PC-9 (cell line): ENCODE results near the gene WDR37. TPM values are rescaled to one million over a fixed set of nuclear protein-coding genes. Genes with fewer than 3 reads are reported as not detected.

Source experiments
- BruUV-seq: library from RNA; stranded (reverse); fragments of 400-500 nt; replicated peaks from 2 replicates; lab custom pipeline; 2021; lab: Mats Ljungman, UMichigan
- CTCF ChIA-PET: fragments of 300-600 bp; sonication (Branson Sonifier 250); formaldehyde crosslinking; loops from one replicate; lab custom pipeline; 2022; ENCODE audit warnings: antibody characterized with exemption; lab: Charles Lee
- POLR2A ChIA-PET: fragments of 300-600 bp; sonication (Branson Sonifier 250); formaldehyde crosslinking; loops from one replicate; lab custom pipeline; 2022; ENCODE audit warnings: antibody characterized with exemption; ENCODE audit not compliant: unreplicated experiment; lab: Charles Lee
- DNase-seq, 2 experiments: peaks; one replicate each; pipeline versions ENCODE4 v3.0.0 to v3.0.0-alpha.2; 2015 to 2022; ENCODE audit warnings: mixed read lengths in 1 of 2
- H2AFZ ChIP-seq: fragments of 200-600 bp; sonication (generic); 2 replicates; pipeline ENCODE4 v1.8.1; 2017; ENCODE audit warnings: antibody characterized with exemption
- H3F3A ChIP-seq: fragments of 200-600 bp; sonication (generic); 2 replicates; pipeline ENCODE4 v1.8.1; 2017; ENCODE audit warnings: antibody characterized with exemption, mild to moderate bottlenecking, low read depth; ENCODE audit not compliant: insufficient read depth
- H3K27ac ChIP-seq: fragments of 200-600 bp; sonication (generic); 2 replicates; pipeline ENCODE4 v1.6.1; 2016; ENCODE audit warnings: mixed run types
- H3K27me3 ChIP-seq: fragments of 200-600 bp; sonication (generic); 2 replicates; pipeline ENCODE4 v1.6.1; 2016; ENCODE audit warnings: low read depth, mixed run types; ENCODE audit not compliant: insufficient read depth
- H3K36me3 ChIP-seq: fragments of 200-600 bp; sonication (generic); 2 replicates; pipeline ENCODE4 v1.6.1; 2016; ENCODE audit warnings: low read depth, mixed run types
- H3K4me1 ChIP-seq: fragments of 200-600 bp; sonication (generic); replicated peaks from 2 replicates; pipeline ENCODE4 v1.6.1; 2016; ENCODE audit warnings: mixed run types; ENCODE audit not compliant: insufficient read depth
- H3K4me2 ChIP-seq: fragments of 200-600 bp; sonication (generic); 2 replicates; pipeline ENCODE4 v1.6.1; 2017; ENCODE audit warnings: mixed run types
- H3K4me3 ChIP-seq: fragments of 200-600 bp; sonication (generic); 2 replicates; pipeline ENCODE4 v1.6.1; 2016; ENCODE audit warnings: mixed run types
- H3K79me2 ChIP-seq: fragments of 200-600 bp; sonication (generic); 2 replicates; pipeline ENCODE4 v1.6.1; 2017; ENCODE audit warnings: low read depth, mixed run types
- H3K9me2 ChIP-seq: fragments of 200-600 bp; sonication (generic); 2 replicates; pipeline ENCODE4 v1.8.1; 2017; ENCODE audit warnings: mild to moderate bottlenecking; ENCODE audit not compliant: insufficient read depth
- H3K9me3 ChIP-seq: fragments of 200-600 bp; sonication (generic); 2 replicates; pipeline ENCODE4 v1.8.1; 2016; ENCODE audit warnings: low read depth; ENCODE audit not compliant: insufficient read depth
- H4K20me1 ChIP-seq: fragments of 200-600 bp; sonication (generic); 2 replicates; pipeline ENCODE4 v1.8.1; 2017; ENCODE audit not compliant: insufficient read depth
- CTCF ChIP-seq: fragments of 200-600 bp; sonication (generic); conservative IDR thresholded peaks from 2 replicates; pipeline ENCODE4 v1.6.1; 2017; ENCODE audit warnings: mixed run types, antibody characterized with exemption, mild to moderate bottlenecking, moderate library complexity
- EZH2 ChIP-seq: fragments of 200-600 bp; sonication (generic); IDR thresholded peaks from 2 replicates; pipeline ENCODE4 v1.8.0; 2017; ENCODE audit warnings: antibody characterized with exemption, low read depth
- intact Hi-C: fragments of 100-400 bp; cut with micrococcal nuclease; formaldehyde crosslinking; loops from one replicate; pipeline ENCODE4 v1.10.0; 2022; ENCODE audit not compliant: unreplicated experiment
- total RNA-seq: library from RNA; stranded (reverse); gene quantifications from 2 replicates; pipeline ENCODE4 v1.2.3, GENCODE V29; 2021

The WDR37 gene
- total RNA-seq, 1 experiment from 2014 or later, result 12.3 TPM

GRCh38 chr10:1020460-1020859 is 35.7 kb upstream of the WDR37 start:
- no peak for DNase-seq
- Histone ChIP-seq H3K9me2 (no peaks in the 10 kb centered on the region), H3K4me3 (no peak overlapping the region), H2AFZ (no peak overlapping the region), H3K4me1 (no peaks in the 10 kb centered on the region), H3K9me3 (no peaks in the 10 kb centered on the region), H3K27me3 (no peaks in the 10 kb centered on the region), H3K36me3 (peaks cover 4% of the 10 kb centered on the region; the same call in 1 of the 2 replicates), H3K79me2 (no peaks in the 10 kb centered on the region), H3K4me2 (no peak overlapping the region), H3F3A (no peaks in the 10 kb centered on the region), H3K27ac (no peak overlapping the region), H4K20me1 (0 out of 2 replicates have a peak, but pooled peaks cover 6% of the 10 kb centered on the region)
- CTCF ChIA-PET, result no interaction called here
- TF ChIP-seq CTCF, result no peak
- TF ChIP-seq EZH2, result no peak
- POLR2A ChIA-PET, result no interaction called here
- no TSS peak for BruUV-seq
- intact Hi-C loops, result no loop called here

- H4K20me1 ChIP-seq, result 0 out of 2 replicates have a peak, but pooled peaks cover 6% of the 10 kb centered on the region
- H3K27me3 ChIP-seq, result no peaks in the 10 kb centered on the region
- no peaks in the 10 kb centered on the region for H3K79me2 ChIP-seq
- no peaks in the 10 kb centered on the region for H3F3A ChIP-seq
- ChIA-PET CTCF (no interaction called here), POLR2A (no interaction called here)
- BruUV-seq, result no TSS peak
- no peak overlapping the region for H3K4me2 ChIP-seq
- no peaks in the 10 kb centered on the region for H3K4me1 ChIP-seq
- intact Hi-C loops, result no loop called here
- DNase-seq, result no peak
- H3K27ac ChIP-seq, result no peak overlapping the region
- peaks cover 4% of the 10 kb centered on the region; the same call in 1 of the 2 replicates for H3K36me3 ChIP-seq
- no peak overlapping the region for H3K4me3 ChIP-seq
- H3K9me3 ChIP-seq, result no peaks in the 10 kb centered on the region
- no peak overlapping the region for H2AFZ ChIP-seq
- no peaks in the 10 kb centered on the region for H3K9me2 ChIP-seq
- TF ChIP-seq CTCF (no peak), EZH2 (no peak)
Measured at GRCh38 chr10:1020958-1021357, 35.2 kb upstream of the WDR37 start.

- Histone ChIP-seq H3K79me2 (no peaks in the 10 kb centered on the region), H2AFZ (no peak overlapping the region), H4K20me1 (0 out of 2 replicates have a peak, but pooled peaks cover 6% of the 10 kb centered on the region), H3F3A (no peaks in the 10 kb centered on the region), H3K9me3 (no peaks in the 10 kb centered on the region), H3K4me3 (no peak overlapping the region), H3K9me2 (no peaks in the 10 kb centered on the region), H3K4me2 (no peak overlapping the region), H3K27me3 (no peaks in the 10 kb centered on the region), H3K27ac (no peak overlapping the region), H3K36me3 (peaks cover 1% of the 10 kb centered on the region; the same call in 1 of the 2 replicates), H3K4me1 (no peaks in the 10 kb centered on the region)
- POLR2A ChIA-PET, result no interaction called here
- CTCF ChIA-PET, result no interaction called here
- intact Hi-C loops, result no loop called here
- DNase-seq, result no peak
- TF ChIP-seq EZH2 (no peak), CTCF (no peak)
- no TSS peak for BruUV-seq
Measured at GRCh38 chr10:1022413-1022812, 33.8 kb upstream of the WDR37 start.
